Measurements from ENCODE around the gene ABCF3.

Gene ABCF3

GRCh38 chr3:184168363-184169120 is 17.5 kb upstream of the ABCF3 start:
- H3K4me3 ChIP-seq (ENCODE audit: low read depth, low read length) = no peak overlapping the region
- no peak for TF ChIP-seq CTCF (IDR thresholded peaks at IDR 0.05; ENCODE audit: borderline replicate concordance, insufficient read depth, low read depth, low read length)

GRCh38 chr3:184169896-184170875 is 15.8 kb upstream of the ABCF3 start:
- no peak for TF ChIP-seq CTCF (IDR thresholded peaks at IDR 0.05; ENCODE audit: borderline replicate concordance, insufficient read depth, low read depth, low read length)

GRCh38 chr3:184171562-184171961 is 14.4 kb upstream of the ABCF3 start:
- TF ChIP-seq CTCF (IDR thresholded peaks at IDR 0.05; ENCODE audit: borderline replicate concordance, insufficient read depth, low read depth, low read length) = no peak

More at GRCh38 chr3:184169896-184170875, 15.8 kb upstream of the ABCF3 start:
- H3K4me3 ChIP-seq (ENCODE audit: low read depth, low read length) = no peak overlapping the region

GRCh38 chr3:184172681-184173373 is 13.2 kb upstream of the ABCF3 start:
- no peak for TF ChIP-seq CTCF (IDR thresholded peaks at IDR 0.05; ENCODE audit: borderline replicate concordance, insufficient read depth, low read depth, low read length)

More at GRCh38 chr3:184171562-184171961, 14.4 kb upstream of the ABCF3 start:
- H3K4me3 ChIP-seq (ENCODE audit: low read depth, low read length) = no peak overlapping the region

GRCh38 chr3:184173374-184173722 is 12.7 kb upstream of the ABCF3 start:
- no peak overlapping the region for H3K4me3 ChIP-seq (ENCODE audit: low read depth, low read length)
- no peak for TF ChIP-seq CTCF (IDR thresholded peaks at IDR 0.05; ENCODE audit: borderline replicate concordance, insufficient read depth, low read depth, low read length)

More at GRCh38 chr3:184172681-184173373, 13.2 kb upstream of the ABCF3 start:
- no peak overlapping the region for H3K4me3 ChIP-seq (ENCODE audit: low read depth, low read length)

- no peak for TF ChIP-seq CTCF (IDR thresholded peaks at IDR 0.05; ENCODE audit: borderline replicate concordance, insufficient read depth, low read depth, low read length)
- H3K4me3 ChIP-seq (ENCODE audit: low read depth, low read length) = no peak overlapping the region
Measured at GRCh38 chr3:184174284-184174645, 11.7 kb upstream of the ABCF3 start.
